ENCODE data around the gene CALML4.
"Not testable (repeated sequence)": the region's sequence is repeated elsewhere in the genome, so short reads cannot be mapped to it uniquely, and the experiment has no call there.

Gene CALML4

GRCh38 chr15:68207176-68207935, 2.2 kb upstream of the CALML4 start:
- no peak for DNase-seq

DNA sequence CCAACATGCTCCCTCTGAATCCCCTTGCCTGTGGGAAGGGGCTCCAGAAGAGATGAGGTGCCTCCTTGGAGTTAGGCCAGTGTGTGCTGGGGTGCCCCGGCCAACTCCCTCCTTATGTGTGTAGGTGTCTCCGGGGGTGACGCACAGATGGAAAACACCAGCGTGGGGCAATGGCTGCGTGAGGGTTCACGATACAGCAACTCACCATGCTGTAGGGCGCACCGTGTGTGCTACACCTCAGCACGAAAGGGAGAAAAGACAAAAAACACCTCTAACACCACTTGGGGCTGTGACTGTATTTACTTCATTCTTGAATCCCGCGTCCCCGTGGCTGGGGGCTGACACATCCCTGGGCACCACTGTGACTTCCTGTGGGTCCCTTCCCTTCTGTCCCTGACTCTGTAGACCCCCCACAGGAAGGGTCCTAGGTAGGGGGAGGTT, 1.6 kb upstream of the CALML4 start:
- DNase-seq = no peak

DNA sequence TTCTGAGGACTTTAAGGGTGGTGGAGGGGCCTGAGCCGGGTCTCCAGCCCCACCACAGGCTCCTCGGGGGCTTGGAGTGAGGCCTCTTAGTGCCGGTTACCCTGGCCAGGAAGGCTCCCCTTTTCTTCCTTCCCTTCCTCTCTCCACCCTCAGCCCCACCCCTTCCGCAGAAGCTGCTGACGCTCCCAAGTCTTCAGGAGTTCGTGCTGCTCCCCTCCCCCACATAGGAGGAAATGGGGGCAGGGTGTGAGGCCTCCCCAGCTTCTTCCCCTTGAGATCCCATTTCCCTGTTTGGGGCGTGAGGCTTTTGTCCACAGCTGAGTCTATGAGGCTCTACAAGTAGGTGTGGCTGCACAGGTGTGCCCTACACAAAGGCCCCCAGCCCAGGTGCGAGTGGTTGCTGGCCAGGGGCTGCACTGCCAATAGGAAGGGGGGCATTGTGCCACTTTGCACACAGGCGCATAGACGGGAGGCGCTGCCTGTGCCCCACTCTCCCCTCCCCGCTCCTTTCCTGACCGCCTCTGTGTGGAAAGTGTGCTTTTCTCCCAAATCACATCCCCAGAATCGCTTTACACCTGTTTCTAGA, 915 bp upstream of the CALML4 start:
- no peak for DNase-seq

DNA sequence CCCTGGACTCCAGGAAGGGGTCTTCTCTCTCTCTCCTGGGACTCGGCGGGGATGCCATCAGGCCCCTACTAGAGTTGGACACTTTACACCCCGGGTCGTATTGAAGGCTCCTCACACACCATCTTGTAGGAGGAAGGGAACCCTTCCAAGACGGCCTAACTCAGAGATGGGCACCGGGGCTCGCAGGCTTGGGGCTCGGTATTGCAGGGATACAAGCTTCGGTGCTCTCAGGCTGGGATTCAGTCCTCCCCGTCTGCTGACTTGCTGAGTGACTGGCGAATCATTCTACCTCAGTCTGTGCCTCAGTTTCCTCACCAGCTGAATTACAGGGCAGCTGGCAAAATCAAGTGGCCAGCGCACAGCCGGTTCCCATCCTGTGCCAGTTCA, 419 bp upstream of the CALML4 start:
- DNase-seq = no peak

DNA sequence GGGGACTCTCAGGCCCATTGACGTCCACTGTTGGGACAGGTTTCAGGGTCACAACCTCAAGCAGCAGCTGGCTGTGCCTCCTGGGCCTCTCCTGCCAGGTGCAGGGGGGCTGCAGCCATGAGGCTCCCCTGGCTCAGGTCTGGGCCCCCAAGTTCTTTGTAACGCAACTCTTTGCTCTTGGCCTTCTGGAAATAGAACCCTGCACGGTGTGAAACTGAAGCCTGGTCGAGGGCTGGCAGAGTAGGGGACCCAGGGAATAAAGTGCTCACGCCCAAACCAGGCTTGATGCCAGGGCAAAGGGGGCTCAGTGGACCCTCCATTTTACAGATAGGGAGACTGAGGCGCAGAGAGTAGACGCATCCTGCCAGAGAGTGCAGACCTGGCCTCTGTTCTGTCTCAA, 771 bp downstream of the CALML4 start:
- no peak for DNase-seq

GRCh38 chr15:68203956-68204355, 1.2 kb downstream of the CALML4 start:
- DNase-seq = no peak

DNA sequence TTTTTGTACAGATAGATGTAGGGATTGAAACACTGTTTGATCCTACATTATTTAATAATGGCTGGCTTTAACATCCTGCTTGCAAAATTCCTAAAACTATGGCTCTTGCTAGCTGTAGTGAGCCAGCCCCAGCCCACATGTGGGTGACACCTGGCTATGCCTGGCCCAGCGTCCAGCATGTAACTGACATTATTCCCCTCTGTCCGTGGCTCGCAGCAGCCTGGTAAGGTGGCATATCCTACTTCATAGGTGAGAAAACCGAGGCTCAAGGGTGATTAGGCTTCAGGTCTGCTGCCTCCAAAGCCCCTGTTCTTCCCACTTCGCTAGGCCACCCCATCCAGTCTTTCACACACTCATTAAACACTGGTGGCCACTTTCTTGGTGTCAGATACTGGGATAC, 1.6 kb downstream of the CALML4 start:
- no peak for DNase-seq

- not testable (repeated sequence) for DNase-seq
Measured at GRCh38 chr15:68202994-68203393, 2.1 kb downstream of the CALML4 start.

- no peak for DNase-seq
Measured at GRCh38 chr15:68201879-68202261, 3.3 kb downstream of the CALML4 start.

DNA sequence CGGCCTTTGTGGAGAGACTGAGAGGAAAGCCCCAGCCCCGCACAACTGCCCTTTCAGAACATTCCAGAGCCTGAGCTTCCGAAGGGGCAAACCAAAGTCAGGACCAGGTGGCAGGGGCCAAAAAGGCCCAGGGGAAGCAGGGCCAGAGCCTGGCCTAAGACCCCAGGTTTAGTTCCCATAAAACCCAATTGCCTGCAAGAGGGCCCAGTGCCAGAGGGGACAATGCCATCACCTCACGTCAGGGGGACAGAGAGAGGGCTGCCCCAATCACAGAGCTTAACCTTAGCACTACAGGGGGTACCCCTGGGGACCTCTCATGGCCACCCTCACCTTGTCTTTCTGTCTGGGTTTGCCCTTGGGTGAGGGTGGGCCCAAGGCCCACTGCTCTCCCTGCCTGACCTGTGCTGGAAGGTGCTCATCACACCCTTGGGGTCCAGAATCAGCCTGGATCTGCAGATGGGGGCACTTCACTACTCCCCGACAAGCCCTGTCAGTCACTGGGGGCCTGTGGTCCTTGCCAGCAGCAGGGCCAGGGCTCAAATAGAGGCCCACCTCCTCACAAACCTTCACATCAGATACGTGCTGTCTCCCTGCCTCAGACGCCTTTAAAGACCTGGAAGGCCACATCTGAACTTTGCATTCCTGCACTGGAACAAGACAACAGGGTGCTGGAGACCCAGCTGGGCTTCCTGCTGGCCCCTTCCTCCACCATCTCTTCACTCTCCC, 3.8 kb downstream of the CALML4 start:
- no peak for DNase-seq

- DNase-seq = no peak
Measured at GRCh38 chr15:68200016-68200861, 4.9 kb downstream of the CALML4 start.

- no peak for DNase-seq
Measured at GRCh38 chr15:68199340-68199739, 5.8 kb downstream of the CALML4 start.

DNA sequence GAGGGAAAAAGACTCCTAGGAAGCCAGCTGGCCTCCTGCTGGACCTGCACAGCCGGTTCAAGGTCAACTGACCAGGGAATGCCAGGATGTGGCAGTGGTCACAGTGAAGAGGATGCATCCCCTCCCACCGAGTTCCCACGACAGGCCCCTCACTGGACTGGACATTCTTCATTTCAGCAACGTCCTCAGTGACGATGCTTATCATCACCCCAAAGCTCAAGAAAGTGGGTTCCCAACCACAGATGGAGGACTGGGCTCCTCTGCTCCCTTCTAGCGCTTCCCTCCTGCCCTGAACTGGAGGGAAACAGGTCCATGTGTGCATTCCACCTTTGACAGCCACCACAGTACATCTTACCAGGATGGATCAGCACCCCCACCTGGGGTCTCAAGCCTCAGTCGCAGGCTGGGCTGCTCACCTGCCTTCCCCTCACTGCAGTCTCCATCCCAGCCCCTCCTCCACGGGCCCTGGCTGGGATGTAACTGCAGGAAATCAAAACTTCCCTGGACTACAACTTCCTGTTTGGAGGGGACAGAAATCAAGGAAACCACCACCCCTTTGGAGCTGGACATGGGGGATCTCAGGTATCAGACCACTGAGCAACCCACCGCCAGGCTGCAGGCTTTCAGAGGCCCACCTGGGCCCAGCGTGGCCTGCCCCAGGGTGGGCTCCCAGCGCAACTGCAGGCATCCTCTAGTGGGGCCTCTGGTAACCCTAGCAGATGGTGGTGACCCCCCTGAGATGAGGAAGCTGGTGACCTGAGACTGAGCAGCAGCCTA, 7.3 kb downstream of the CALML4 start:
- no peak for DNase-seq

- no peak for DNase-seq
Measured at GRCh38 chr15:68197170-68197492, 8.0 kb downstream of the CALML4 start.

DNA sequence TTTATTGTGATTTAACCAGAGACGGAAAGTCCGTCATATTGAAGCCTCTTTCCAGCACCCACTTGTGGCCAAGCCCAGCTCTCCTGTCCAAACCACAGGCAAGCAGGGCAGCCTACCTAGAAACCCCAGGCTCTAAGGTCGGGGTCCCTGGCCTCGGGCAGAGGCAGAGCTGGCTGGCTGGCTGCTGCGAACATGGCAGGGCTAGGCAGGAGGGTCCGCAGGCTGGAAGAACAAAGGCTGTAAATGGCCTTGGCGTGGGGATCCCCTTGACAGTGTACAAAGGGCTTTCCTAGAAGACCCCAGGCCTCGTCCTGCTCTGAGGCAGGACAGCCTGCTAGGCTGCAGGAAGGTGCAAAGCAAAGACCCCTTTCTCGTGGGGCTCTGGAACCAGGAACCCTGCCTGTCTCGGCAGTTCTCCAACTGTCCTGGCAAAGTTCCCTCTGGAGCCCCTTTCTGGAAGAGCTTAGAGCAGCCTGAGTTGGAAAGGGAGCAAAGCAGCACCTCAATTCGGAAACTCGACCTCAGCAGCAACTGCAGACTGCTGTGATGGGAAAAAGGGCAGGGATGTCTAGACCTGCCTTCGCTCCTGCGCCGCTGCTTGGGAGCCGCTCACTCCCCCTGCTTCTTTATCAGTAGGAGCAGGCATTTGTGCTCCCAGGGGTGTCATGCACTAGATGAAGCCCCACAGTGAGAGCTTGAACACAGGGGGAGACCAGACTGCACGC, 8.5 kb downstream of the CALML4 start:
- no peak for DNase-seq

GRCh38 chr15:68195336-68196112, 9.6 kb downstream of the CALML4 start:
- DNase-seq = no peak

- DNase-seq = no peak
Measured at GRCh38 chr15:68192804-68193486, 12.2 kb downstream of the CALML4 start.

DNA sequence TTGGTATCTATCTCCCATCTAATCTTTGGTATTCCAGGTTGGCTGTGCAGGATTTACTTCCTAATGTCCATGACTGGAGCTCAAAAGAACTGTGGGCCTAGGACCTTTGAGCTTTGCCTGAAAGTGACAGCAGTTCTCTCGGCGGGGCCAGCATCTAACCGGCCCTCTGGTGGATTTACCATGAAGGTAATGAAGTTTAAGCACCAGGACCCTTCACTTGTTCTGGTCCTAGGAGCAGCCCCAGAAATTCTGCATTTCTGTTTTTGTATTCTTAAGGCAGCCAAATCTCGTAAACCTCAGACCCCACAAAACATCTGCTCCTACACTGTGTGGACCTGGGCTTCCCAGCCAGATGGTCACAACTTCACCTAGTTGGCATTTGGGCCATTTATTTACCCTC, 13.0 kb downstream of the CALML4 start:
- DNase-seq = no peak

GRCh38 chr15:68191555-68191954, 13.6 kb downstream of the CALML4 start:
- no peak for DNase-seq

GRCh38 chr15:68190048-68190447, 15.1 kb downstream of the CALML4 start:
- no peak for DNase-seq
